Measurements from ENCODE around the gene PKD1. TPM values are rescaled to one million over a fixed set of nuclear protein-coding genes. Genes with fewer than 3 reads are reported as not detected.
"Not testable (repeated sequence)": the region's sequence is repeated elsewhere in the genome, so short reads cannot be mapped to it uniquely, and the experiment has no call there.

PKD1 gene
- total RNA-seq, 1 donor from 2014 or later = 20.8 TPM

DNA sequence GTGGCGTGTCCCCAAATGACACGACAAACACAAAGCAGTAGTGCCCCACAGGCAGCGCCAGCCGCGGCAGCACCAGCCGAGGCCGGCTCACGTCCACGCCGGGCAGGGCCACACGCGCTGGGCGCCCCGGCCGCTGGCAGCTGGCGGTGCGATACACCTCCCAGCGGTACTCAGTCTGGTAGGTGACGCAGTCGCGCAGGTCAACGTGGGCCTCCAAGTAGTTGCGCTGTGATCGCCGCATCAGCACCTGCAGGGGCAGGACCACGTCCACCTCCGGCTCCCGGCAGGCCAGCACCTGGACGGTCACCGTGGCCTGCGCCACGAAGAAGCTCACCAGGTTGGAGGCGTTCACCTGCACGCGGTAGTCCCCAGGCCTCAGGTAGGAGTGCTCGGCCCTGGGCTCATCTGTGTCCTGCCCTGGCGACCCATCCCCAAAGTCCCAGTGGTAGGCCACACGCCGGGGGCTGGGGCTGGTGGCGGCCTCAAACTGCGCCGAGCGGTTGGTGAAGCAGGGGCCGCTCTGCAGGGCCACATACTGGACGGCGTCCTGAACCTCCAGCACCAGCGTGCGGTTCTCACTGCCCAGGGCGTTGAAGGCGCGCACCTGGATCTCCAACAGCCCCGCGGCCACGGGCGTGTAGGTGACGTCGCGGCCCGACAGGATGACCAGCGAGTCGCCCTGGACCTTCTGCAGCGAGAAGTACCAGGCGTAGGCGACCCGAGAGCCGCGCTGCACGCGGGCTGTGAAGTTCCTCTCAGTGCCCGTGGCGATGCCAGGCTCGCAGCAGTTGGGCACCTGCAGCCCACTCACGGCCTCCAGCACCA is 27.0 kb downstream of the PKD1 start:
- not testable (repeated sequence) for DNase-seq (ENCODE audit: low read depth in 2 of 2)

DNA sequence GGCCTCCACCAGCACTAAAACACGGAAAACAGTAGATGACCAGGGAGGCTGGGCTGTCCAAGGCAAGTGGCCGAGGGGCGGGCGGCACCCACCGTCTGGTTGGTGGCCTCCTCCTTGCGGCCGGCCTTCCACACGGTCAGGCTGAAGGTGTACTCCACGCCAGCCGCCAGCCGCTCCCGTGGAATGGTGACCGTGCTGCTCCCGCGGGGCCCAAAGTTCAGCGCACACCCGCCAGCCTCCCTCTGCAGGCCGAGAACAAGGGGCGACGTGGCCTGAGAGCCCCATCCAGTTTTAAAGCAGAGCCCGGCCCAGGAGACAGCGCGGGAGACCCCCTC is 27.9 kb downstream of the PKD1 start:
- DNase-seq (ENCODE audit: low read depth in 2 of 2) = not testable (repeated sequence)

DNA sequence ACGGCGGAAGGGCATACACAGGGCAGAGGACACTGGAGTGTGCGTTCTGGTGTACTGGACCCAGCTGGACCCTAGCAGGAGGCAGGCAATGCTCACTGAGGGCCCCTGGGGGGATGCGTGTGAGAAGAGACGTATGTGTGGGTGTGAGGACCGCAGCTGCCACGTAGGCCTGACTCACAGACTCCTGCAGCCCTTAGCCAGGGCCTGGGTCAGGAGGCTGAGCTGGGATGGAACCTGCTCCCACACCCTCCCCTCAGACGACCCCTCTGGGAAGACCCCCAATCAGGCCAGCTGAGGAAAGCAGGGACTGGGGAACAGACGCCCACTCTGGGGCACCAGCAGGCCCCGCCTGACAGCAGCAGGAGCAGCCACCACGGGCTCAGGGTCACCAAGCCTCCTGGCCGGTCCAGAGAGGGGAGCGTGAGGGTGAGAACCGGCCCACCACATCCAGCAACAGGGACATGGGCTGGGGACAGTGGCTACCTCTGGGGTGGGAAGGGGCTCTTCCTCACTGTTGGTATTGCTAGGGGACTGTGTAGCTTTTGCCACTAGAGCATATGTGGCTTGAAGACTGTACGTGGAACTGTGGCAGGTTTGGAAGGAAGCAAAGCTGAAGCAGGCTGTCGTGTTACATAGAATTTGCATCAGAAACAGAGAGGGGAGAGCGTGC is 28.4 kb downstream of the PKD1 start:
- not testable (repeated sequence) for DNase-seq (ENCODE audit: low read depth in 2 of 2)

- DNase-seq (ENCODE audit: low read depth in 2 of 2) = not testable (repeated sequence)
Observed at GRCh38 chr16:2106211-2106610, 29.5 kb downstream of the PKD1 start.

DNA sequence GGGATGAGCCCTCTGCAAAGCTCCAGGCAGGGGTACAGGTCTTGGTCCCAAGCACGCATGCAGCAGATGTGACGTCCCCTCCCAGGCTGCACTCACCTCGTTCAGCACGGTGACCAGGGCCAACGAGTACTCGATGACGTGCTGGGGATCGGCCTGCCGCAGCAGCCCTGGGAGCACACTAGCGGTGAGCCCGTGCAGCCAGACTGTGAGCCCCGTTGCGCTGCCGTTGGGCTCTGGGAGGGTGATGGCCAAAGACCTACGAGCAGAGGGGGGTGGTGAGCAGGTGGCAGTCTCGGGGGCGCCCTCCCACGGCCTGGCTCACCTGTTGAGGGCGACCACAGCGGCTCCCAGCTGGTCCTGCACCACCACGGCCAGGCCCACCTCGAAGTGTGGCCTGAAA is 29.9 kb downstream of the PKD1 start:
- DNase-seq (ENCODE audit: low read depth in 2 of 2) = not testable (repeated sequence)

- not testable (repeated sequence) for DNase-seq (ENCODE audit: low read depth in 2 of 2)
Observed at GRCh38 chr16:2105291-2105690, 30.4 kb downstream of the PKD1 start.

- DNase-seq (ENCODE audit: low read depth in 2 of 2) = not testable (repeated sequence)
Observed at GRCh38 chr16:2104464-2104863, 31.2 kb downstream of the PKD1 start.

DNA sequence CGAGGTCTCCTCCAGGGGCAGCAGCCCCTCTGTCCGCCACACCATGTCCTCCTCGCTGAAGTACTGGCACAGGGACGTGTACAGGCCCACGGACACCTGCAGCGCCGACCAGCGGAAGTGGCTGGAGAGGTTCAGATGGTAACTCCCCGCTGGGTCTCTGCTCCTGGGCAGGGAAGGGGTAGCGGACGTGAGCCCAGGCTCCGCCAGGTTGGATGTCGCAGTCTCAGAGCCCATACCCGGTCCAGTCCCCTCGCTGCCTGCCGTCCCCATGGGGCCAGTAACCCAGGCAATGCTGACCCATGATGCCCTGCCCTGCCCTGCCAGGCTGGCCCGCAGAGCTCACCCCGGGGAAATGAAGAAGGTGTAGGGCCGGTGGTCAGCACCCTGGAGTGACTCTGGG is 33.2 kb downstream of the PKD1 start:
- no peak for DNase-seq (ENCODE audit: low read depth in 2 of 2)

DNA sequence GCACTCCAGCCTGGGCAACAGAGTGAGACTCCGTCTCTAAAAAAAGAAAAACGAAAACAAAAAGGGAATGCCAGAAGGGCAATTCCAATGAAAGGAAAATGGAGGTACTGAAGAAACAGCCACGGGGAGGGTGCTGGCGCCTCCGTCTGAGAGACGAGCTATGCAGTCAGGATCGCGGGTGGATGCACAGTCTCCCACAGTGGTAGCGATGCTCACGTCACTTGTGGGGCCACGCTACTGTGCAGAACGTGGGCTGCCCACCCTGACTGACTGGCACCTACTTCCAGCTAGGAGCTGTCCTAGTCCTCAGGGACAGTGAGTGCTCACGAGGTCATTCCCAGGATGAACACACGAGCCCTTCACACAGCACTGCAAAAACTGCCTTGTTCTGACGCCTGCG is 34.1 kb downstream of the PKD1 start:
- not testable (repeated sequence) for DNase-seq (ENCODE audit: low read depth in 2 of 2)

DNA sequence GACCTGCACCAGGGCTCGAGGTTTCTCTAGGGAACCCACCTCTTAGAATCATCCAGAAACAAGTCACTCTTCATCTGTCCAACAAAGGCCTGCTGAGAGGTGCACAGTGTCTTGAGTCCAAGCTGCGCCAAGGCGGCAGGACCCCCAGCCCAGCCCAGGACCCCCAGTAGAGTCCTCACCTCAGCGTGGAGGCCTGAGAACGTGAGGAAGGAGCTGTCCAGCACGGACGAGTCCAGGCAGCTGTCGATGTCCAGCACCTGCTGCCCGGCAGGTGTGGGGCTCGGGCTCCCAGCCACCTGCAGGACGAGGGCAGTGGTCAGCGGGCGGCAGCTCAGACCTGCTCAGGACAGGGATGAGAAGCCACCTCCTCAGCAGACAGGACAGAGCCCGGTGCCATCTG is 38.0 kb downstream of the PKD1 start:
- DNase-seq (ENCODE audit: low read depth in 2 of 2) = not testable (repeated sequence)

DNA sequence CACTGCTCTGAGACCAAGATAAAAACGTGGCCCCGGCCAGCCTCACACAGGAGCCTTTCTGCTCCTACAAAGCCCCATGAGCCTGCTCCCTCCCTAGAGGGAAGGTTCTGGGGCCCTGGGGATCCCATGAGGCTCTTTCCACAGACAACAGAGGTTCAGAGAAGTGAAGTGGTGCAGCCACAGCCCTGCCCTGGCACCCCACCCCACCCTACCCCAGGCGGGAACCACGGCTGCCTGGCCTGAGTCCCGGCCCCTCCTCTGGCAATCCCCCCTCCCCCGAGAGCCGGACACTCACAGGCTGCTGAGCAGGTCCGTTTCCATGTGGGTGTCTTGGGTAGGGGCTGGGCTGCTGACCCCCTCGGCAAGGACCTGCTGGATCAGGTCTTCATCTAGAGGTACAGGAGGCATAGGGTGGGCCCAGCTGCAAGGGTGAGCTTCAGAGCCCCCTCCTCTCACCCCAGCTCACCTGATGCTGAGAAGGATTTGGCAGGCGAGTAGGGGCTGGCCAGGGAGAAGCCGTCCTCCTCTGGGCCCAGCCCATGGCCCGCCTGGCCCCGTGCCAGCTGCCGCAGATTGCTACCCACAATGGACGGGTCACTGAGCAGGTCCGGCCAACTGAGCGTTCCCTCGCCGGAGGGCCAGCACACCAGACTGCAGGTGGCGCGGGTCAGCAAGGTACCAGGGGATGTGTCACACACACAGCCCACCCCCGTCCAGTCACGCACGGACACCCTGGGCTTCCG is 38.7 kb downstream of the PKD1 start:
- DNase-seq (ENCODE audit: low read depth in 2 of 2) = no peak

GRCh38 chr16:2095918-2096582 is 39.6 kb downstream of the PKD1 start:
- no peak for DNase-seq (ENCODE audit: low read depth in 2 of 2)

DNA sequence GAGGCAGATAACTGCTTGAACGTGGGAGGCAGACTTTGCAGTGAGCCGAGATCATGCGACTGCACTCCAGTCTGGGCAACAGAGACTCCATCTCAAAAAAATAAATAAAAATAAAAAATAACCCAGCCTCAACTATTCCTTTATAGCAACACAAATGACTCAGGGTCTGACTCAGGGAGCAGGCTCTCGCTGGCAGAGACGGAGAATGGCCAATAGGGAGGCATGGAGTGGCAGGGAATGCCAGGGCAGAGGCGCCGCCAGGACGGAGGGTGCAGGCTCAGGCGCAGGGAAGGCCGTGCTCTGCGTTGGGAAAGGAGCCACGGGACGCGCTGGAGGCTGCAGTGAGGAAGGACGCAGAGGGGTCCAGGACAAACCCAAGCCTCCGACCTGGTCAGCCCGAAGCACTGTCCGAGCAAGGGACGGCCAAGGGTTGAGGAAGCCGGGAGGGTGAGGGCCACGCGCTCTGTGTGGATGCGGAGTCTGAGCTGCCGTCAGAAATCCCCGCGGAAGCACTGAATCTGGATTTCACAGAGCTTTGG is 40.3 kb downstream of the PKD1 start:
- no peak for DNase-seq (ENCODE audit: low read depth in 2 of 2)

GRCh38 chr16:2093793-2094192 is 41.9 kb downstream of the PKD1 start:
- no peak for DNase-seq (ENCODE audit: low read depth in 2 of 2)

- no peak for DNase-seq (ENCODE audit: low read depth in 2 of 2)
Observed at GRCh38 chr16:2092866-2093265, 42.8 kb downstream of the PKD1 start.

GRCh38 chr16:2092256-2092620 is 43.5 kb downstream of the PKD1 start:
- DNase-seq (ENCODE audit: low read depth in 2 of 2) = no peak

DNA sequence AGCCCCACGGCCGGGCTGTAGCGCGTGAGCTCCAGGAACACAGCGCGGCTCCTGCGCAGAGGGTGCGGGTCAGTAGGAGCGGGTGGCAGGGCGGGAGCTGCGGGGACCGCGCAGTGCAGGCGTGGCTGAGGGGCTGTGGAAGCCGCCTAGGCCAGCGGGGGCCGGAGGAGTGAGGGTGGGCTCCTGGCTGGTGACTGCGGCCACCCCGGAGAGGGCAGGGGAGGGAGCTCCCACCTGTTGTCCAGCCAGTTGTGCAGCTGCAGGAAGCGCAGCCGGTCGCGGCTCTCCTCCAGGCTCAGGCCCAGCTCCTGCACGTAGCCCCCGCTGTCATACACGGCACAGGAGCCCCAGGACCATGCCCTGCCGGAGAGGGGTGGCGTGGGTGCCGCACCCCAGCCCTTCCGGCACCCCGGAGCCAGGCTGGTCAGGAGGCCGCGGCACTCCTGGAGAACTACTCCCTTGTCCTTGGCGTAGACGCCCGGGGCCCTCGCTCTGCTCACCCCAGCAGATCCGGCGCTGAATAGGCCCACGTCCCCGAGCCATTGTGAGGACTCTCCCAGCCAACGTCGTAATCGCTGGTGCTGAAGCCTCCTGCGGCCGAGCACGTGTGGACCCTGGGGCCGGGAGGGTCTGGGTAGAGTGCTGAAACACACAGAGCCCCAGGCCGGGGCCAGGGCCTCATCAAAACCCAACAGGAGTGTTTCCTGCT is 44.0 kb downstream of the PKD1 start:
- DNase-seq (ENCODE audit: low read depth in 2 of 2) = peak in 1 of 2 donors; percentile 10

- peak; percentile 43 to 92 for DNase-seq (ENCODE audit: low read depth in 2 of 2)
Observed at GRCh38 chr16:2090777-2091546, 44.7 kb downstream of the PKD1 start.

DNA sequence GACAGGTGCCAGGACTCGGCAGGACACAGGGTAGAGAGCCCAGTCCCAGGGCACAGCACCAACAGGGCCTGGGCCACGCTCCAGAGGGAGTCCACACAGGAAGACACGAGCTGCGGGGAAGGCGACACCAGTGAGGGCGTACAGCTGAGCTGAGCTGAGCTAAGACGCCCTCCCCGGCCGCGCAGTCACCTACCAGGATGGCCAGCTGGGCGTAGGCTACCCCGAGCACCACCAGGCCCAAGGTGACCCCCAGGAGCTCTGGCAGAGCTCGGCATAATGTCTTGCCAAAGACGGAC is 45.3 kb downstream of the PKD1 start:
- no peak for DNase-seq (ENCODE audit: low read depth in 2 of 2)

DNA sequence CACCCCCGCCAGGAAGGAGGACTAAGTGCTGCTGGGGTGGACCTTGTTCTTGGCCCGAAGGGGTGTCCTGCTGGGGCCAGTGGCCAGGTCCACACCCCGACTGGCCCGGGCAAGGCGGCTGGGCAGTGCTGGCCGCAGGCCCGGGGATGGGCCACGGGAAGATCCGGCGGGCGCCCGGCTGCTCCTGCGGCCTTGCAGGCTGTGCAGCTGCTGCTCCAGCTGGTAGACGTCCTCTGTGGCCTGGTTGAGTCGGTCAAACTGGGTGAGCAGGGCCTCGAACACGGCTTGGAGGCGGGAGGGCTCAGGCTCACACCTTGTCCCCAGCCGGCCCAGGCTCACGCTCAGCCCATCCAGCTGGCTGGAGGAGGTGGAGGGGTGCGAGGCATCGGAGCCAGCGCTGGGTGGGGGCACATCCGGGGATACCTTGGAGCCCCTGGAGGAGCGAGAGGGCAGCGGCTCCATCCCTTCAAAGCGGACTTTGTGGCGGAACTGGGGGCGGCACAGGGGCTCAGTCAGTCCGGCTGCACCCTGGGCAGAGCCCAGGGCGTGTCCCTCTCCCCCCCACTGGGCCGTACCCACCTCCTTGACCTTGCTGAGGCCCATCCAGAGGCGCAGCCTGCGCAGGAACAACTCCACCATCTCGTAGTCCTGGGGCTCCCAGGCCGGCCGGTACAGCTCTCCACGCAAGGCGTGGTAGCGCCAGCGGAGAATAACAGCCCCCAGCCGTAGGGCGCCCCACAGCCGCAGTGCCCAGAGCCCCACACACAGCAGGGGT is 45.8 kb downstream of the PKD1 start:
- no peak for DNase-seq (ENCODE audit: low read depth in 2 of 2)

Measured in dermis microvascular lymphatic vessel endothelial cell (primary cell).